Measurements from ENCODE around the gene BMP10.

GRCh38 chr2:68911709-68912108 lies 40.5 kb upstream of the BMP10 start:
- TF ChIP-seq CTCF (IDR thresholded peaks at IDR 0.05) (no peak), EP300 (IDR thresholded peaks at IDR 0.05) (no peak), POLR2A (IDR thresholded peaks at IDR 0.05) (no peak)

All from ovary (tissue), 3 donors.